MG63 (cell line): Measurements from ENCODE around the gene TBC1D21. TPM values are rescaled to one million over a fixed set of nuclear protein-coding genes. Genes with fewer than 3 reads are reported as not detected.

ENCODE experiments used
- DNase-seq: peaks from one replicate; pipeline ENCODE4 v3.0.0-alpha.2; 2020
- H3K27me3 ChIP-seq: fragments of 250-450 bp; sonication (Bioruptor Pico); 2 replicates; pipeline ENCODE4 v1.5.1; 2020; ENCODE audit warnings: mild to moderate bottlenecking, moderate library complexity
- H3K36me3 ChIP-seq: fragments of 250-450 bp; sonication (Bioruptor Pico); 2 replicates; pipeline ENCODE4 v1.5.1; 2020; ENCODE audit warnings: mild to moderate bottlenecking, moderate library complexity
- H3K4me3 ChIP-seq: fragments of 250-450 bp; sonication (Bioruptor Pico); 2 replicates; pipeline ENCODE4 v1.5.1; 2020; ENCODE audit warnings: mild to moderate bottlenecking, moderate library complexity
- H3K9me3 ChIP-seq: fragments of 250-450 bp; sonication (Bioruptor Pico); 2 replicates; pipeline ENCODE4 v1.5.1; 2020; ENCODE audit warnings: mild to moderate bottlenecking, moderate library complexity
- total RNA-seq: library from RNA; depleted of rRNA; stranded (reverse); fragments of >200 nt; shearing (Covaris generic); gene quantifications from 2 replicates; pipeline ENCODE4 v1.2.3, GENCODE V29; 2014; ENCODE audit warnings: low replicate concordance

The TBC1D21 gene
- total RNA-seq, 1 experiment from 2014 or later, result not detected

- no peaks in the 10 kb centered on the region for H3K36me3 ChIP-seq
- H3K4me3 ChIP-seq, result no peak overlapping the region
- H3K27me3 ChIP-seq, result peaks cover 14% of the 10 kb centered on the region
- H3K9me3 ChIP-seq, result no peaks in the 10 kb centered on the region
- DNase-seq, result no peak
Measured at GRCh38 chr15:73852507-73852906, 20.9 kb upstream of the TBC1D21 start.

- no peak overlapping the region for H3K4me3 ChIP-seq
- no peaks in the 10 kb centered on the region for H3K36me3 ChIP-seq
- peaks cover 12% of the 10 kb centered on the region for H3K27me3 ChIP-seq
- no peaks in the 10 kb centered on the region for H3K9me3 ChIP-seq
- DNase-seq, result no peak
Measured at GRCh38 chr15:73854265-73854664, 19.1 kb upstream of the TBC1D21 start.

GRCh38 chr15:73856458-73857192 lies 16.7 kb upstream of the TBC1D21 start:
- DNase-seq, result no peak
- no peaks in the 10 kb centered on the region for H3K36me3 ChIP-seq
- H3K9me3 ChIP-seq, result no peaks in the 10 kb centered on the region
- H3K4me3 ChIP-seq, result no peak overlapping the region
- H3K27me3 ChIP-seq, result peaks cover 11% of the 10 kb centered on the region

GRCh38 chr15:73857193-73857920 lies 16.0 kb upstream of the TBC1D21 start:
- no peak for DNase-seq
- no peaks in the 10 kb centered on the region for H3K9me3 ChIP-seq
- no peak overlapping the region for H3K4me3 ChIP-seq
- H3K36me3 ChIP-seq, result no peaks in the 10 kb centered on the region
- H3K27me3 ChIP-seq, result peaks cover 9% of the 10 kb centered on the region

- Histone ChIP-seq H3K9me3 (peaks cover under 1% of the 10 kb centered on the region; the same call in 1 of the 2 replicates), H3K36me3 (no peaks in the 10 kb centered on the region), H3K4me3 (no peak overlapping the region), H3K27me3 (peaks cover 9% of the 10 kb centered on the region)
- DNase-seq, result no peak
Measured at GRCh38 chr15:73858062-73858461, 15.3 kb upstream of the TBC1D21 start.

- Histone ChIP-seq H3K9me3 (peaks cover 16% of the 10 kb centered on the region), H3K36me3 (no peaks in the 10 kb centered on the region), H3K4me3 (no peak overlapping the region), H3K27me3 (peaks cover 16% of the 10 kb centered on the region)
- no peak for DNase-seq
Measured at GRCh38 chr15:73862276-73862675, 11.1 kb upstream of the TBC1D21 start.

- DNase-seq, result no peak
- H3K9me3 ChIP-seq, result peaks cover 16% of the 10 kb centered on the region
- no peak overlapping the region for H3K4me3 ChIP-seq
- peaks cover 25% of the 10 kb centered on the region for H3K27me3 ChIP-seq
- no peaks in the 10 kb centered on the region for H3K36me3 ChIP-seq
Measured at GRCh38 chr15:73865379-73865778, 8.0 kb upstream of the TBC1D21 start.

GRCh38 chr15:73865904-73866303 lies 7.5 kb upstream of the TBC1D21 start:
- Histone ChIP-seq H3K9me3 (peaks cover 16% of the 10 kb centered on the region), H3K36me3 (no peaks in the 10 kb centered on the region), H3K4me3 (no peak overlapping the region), H3K27me3 (peaks cover 22% of the 10 kb centered on the region)
- no peak for DNase-seq

GRCh38 chr15:73866481-73866880 lies 6.9 kb upstream of the TBC1D21 start:
- H3K9me3 ChIP-seq, result peaks cover 16% of the 10 kb centered on the region
- DNase-seq, result no peak
- H3K27me3 ChIP-seq, result peaks cover 21% of the 10 kb centered on the region
- no peak overlapping the region for H3K4me3 ChIP-seq
- H3K36me3 ChIP-seq, result no peaks in the 10 kb centered on the region

- Histone ChIP-seq H3K27me3 (peaks cover 21% of the 10 kb centered on the region), H3K9me3 (peaks cover 16% of the 10 kb centered on the region), H3K4me3 (no peak overlapping the region), H3K36me3 (no peaks in the 10 kb centered on the region)
- DNase-seq, result no peak
Measured at GRCh38 chr15:73866881-73867410, 6.4 kb upstream of the TBC1D21 start.

- H3K36me3 ChIP-seq, result no peaks in the 10 kb centered on the region
- peaks cover 21% of the 10 kb centered on the region for H3K27me3 ChIP-seq
- H3K4me3 ChIP-seq, result no peak overlapping the region
- H3K9me3 ChIP-seq, result peaks cover 16% of the 10 kb centered on the region
- DNase-seq, result no peak
Measured at GRCh38 chr15:73867426-73867825, 5.9 kb upstream of the TBC1D21 start.

GRCh38 chr15:73867956-73868355 lies 5.4 kb upstream of the TBC1D21 start:
- Histone ChIP-seq H3K9me3 (peaks cover 16% of the 10 kb centered on the region), H3K27me3 (peaks cover 21% of the 10 kb centered on the region), H3K36me3 (no peaks in the 10 kb centered on the region), H3K4me3 (no peak overlapping the region)
- DNase-seq, result no peak

GRCh38 chr15:73869216-73869995 lies 4.0 kb upstream of the TBC1D21 start:
- Histone ChIP-seq H3K36me3 (no peaks in the 10 kb centered on the region), H3K9me3 (peaks cover 7% of the 10 kb centered on the region), H3K4me3 (no peak overlapping the region), H3K27me3 (peaks cover 13% of the 10 kb centered on the region)
- DNase-seq, result no peak

GRCh38 chr15:73870700-73871408 lies 2.5 kb upstream of the TBC1D21 start:
- peaks cover 13% of the 10 kb centered on the region for H3K27me3 ChIP-seq
- no peak for DNase-seq
- peaks cover 3% of the 10 kb centered on the region; the same call in 1 of the 2 replicates for H3K9me3 ChIP-seq
- H3K4me3 ChIP-seq, result no peak overlapping the region
- H3K36me3 ChIP-seq, result no peaks in the 10 kb centered on the region

GRCh38 chr15:73872346-73872745 lies 1.0 kb upstream of the TBC1D21 start:
- Histone ChIP-seq H3K36me3 (no peaks in the 10 kb centered on the region), H3K4me3 (no peak overlapping the region), H3K9me3 (peaks cover 3% of the 10 kb centered on the region; the same call in 1 of the 2 replicates), H3K27me3 (peaks cover 9% of the 10 kb centered on the region)
- DNase-seq, result no peak

- Histone ChIP-seq H3K9me3 (peaks cover 3% of the 10 kb centered on the region; the same call in 1 of the 2 replicates), H3K27me3 (peaks cover 3% of the 10 kb centered on the region), H3K36me3 (no peaks in the 10 kb centered on the region), H3K4me3 (no peak overlapping the region)
- DNase-seq, result peak; percentile 21
Measured at GRCh38 chr15:73873889-73874511, 636 bp downstream of the TBC1D21 start.
